ENCODE measurements around the gene ZBTB7C.
A peak's percentile ranks its signal among the peaks of the same experiment; 100 is the strongest.
"Not testable (repeated sequence)": the region's sequence is repeated elsewhere in the genome, so short reads cannot be mapped to it uniquely, and the experiment has no call there.

Gene ZBTB7C

DNA sequence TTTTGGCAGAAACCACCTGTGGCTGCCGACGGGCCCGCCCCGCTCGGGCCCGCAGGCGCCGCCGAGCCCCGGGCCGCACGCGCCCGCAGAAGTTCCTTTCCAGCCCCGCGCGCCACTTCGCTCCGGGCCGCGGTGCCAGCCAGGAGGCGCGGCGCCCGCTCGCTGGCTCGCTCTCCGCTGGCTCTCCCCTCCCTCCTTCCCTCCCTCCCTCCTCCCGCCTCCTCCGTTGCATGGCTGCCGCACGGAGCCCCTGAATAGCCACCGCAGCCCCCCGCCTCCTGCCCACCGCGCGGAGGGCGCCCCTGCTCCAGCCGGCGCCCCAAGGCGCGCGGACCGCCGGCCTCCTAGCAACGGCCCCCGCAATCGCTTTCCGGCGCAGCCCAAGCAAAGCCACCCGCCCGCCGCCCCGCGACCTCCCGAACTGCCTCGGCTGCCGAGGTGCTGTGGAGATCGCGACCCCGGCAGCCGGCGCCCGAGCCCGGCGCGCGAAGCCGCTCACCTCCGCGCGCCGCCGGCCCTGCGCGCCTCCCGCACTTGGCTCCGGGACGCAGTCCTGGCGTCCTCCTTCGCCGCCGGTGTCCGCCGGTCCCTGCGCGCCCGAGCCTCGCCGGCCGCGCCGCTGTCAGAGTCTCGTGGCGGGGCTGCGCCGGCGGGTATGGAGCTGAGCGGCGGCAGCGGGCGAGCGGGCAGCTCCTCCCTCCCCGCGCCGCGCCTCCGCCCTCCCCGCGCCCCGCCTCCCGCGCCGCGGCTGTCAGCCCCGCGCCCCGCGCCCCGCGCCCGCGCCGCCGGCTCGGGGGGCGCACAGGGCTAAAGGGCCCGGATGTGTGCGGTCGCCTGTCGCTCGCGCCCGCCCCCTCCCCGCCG lies at the start of gene ZBTB7C:
ZBTB7C (minus strand) TSS at position 657 of the 864 bp plus-strand sequence.
- DNase-seq (ENCODE audit: low read depth in 2 of 2, low spot score in 1 of 2): no peak

DNA sequence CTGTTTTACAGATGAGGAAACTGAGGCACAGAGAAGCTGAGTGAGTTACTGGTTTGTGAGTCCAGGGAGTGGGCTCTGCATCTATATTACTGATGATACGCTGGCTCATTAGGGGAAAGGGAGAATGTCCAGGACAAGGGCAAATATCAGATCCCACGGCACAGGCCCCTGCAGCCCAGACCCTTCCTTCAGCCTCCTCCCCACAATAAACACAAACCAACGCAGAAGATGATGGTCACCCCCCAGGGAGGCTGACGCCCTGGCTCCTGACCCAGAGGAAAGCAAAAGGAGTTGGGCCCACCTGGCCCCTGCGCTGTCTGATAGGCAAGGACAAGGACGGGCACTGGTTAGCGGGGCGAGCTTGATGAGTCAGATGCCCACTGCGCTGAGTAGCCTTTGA lies 47.7 kb upstream of the ZBTB7C start:
- DNase-seq (ENCODE audit: low read depth in 2 of 2, low spot score in 1 of 2): no peak

DNA sequence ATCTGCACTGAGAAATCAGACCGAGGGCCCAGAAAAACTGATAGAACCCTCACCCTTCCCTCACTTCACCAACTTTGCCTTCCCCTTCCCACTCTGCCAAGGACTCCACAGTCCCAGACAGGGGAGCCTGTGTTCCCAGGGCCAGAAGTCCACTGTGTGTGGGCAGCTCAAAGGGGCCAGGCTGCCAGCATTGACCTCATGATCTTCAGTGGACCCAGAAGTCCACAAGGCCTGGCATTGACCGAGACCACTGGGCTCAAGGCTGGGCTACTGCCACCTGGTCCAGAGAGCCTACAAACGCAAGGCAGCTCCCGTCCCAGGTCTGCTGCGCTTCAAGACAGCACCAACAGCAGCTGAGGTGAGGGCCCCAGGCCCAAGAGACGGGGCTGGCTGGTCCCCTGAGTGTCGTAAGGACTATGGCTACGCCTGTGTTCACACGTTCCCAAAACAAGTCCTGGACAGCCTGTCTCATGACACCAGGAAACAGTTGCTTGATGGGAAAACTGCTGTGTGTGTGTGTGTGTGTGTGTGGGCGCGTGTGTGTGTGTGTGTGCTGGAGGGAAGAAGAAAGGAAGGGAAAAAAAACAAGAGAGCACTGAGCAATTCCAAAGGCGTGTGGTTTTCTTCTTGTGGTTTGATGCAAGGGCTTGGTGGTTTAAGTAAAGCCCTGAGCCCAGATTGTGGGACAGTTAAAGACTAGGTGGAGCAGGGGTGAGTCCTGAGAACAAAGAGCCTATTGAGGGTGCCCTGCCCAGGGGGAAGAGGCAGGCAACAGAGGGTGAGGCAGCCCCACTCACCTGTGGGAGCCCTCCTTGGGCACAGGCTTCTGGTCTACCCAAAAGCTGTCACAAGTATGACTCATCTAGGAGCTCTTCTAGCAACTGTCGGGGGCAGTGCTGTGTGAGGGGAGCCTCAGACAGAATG lies 46.6 kb upstream of the ZBTB7C start:
- peak in 1 of 2 donors; percentile 20 for DNase-seq (ENCODE audit: low read depth in 2 of 2, low spot score in 1 of 2)

DNA sequence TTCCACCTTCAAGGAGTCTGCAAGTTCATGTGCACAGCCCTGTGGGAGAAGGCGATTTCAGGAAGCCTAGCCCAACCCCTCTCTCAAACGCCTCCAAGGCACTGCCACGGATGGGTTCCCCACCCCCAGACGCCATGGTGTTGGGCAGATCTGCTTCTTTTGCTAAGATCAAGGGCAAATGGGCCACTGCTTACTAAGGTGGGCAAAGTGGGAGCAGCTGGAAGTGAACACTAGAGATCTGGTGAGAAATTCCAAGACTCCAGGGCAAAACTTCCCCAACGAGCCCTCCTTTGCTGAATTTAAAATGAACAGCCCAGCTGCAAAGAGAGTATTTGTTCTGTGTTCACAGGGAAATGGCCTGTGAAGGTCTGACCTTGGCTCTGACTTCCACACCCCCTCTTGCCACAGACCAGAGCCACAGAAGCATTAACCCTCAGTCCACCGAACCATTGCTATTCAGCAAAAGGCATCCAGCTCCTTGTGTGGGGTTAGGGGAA lies 45.1 kb upstream of the ZBTB7C start:
- DNase-seq (ENCODE audit: low read depth in 2 of 2, low spot score in 1 of 2): no peak

DNA sequence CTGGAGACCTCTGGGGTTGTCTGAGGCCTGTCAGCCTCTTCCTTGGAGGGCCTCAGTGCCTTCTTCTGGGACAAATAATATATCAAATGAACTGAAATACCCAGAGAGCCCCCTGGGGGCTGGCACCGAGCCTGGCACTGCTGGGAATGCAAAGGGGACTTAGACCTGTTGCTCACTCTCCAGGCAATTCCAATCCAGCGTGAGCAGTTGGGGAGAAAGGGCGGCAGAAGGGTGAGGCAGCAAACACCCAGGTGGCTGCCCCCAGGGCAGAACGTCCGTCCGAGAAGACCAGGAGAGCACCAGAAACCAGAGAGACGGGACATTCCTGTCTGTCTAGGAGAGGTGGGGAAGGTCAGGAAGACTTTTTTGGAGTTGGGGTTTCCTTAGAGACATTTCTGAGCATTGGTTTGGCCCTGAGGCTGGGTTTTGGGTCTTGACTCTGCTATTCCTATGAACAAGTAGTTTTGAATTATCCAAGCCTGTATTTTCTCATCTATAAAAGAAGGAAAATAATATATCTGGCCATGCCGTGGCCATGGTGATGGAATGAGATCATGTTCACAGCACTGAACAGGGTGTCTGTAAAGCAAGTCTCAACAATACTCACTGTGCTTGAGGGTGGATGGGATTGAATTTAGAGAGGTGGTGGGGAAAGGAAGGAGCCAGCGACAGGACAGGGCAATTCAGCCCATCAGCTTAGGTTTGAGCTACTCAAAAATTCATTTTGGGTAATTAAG lies 44.3 kb upstream of the ZBTB7C start:
- no peak for DNase-seq (ENCODE audit: low read depth in 2 of 2, low spot score in 1 of 2)

DNA sequence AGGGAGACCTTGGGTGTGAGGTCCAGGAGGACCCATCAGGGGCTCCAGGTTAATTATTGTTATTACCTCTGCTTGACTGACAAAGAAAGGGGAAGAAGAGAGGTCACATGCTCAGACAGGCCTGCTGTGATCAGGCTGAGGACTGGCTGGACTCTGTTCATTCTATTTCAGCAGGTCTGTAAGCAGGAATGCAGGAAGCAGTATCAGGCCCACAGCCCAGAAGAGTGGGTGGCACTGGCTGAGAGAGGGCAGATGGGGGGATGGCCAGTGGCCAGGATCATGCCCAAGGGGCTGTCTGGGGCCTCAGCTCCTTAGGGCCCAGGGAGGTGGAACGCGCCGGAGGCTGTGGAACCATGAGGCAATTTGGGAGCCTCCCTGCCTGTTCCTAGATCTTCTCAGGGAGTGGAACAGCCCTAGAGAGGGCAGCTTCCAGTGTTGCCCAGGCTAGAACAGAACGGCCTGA lies 43.7 kb upstream of the ZBTB7C start:
- no peak for DNase-seq (ENCODE audit: low read depth in 2 of 2, low spot score in 1 of 2)

DNA sequence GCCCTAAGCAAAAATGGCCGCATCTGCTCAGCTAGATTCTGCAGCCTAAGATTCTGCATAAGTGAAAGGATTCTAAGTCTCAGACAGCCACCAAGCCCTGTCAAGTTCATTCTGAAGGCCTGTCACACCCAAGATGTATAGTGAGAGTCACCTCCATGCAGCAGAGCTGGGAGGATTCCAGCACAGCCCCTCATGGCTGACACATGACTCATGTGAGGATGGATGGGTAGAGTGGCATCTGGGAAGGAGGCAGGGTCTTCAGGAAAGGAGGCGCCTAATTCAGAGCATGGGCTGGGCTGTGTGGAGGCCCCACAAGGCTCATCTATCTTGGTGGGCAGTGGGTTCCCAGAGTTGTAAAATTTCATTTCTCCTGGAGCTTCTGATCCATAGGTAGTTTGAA lies 41.5 kb upstream of the ZBTB7C start:
- DNase-seq (ENCODE audit: low read depth in 2 of 2, low spot score in 1 of 2): no peak

DNA sequence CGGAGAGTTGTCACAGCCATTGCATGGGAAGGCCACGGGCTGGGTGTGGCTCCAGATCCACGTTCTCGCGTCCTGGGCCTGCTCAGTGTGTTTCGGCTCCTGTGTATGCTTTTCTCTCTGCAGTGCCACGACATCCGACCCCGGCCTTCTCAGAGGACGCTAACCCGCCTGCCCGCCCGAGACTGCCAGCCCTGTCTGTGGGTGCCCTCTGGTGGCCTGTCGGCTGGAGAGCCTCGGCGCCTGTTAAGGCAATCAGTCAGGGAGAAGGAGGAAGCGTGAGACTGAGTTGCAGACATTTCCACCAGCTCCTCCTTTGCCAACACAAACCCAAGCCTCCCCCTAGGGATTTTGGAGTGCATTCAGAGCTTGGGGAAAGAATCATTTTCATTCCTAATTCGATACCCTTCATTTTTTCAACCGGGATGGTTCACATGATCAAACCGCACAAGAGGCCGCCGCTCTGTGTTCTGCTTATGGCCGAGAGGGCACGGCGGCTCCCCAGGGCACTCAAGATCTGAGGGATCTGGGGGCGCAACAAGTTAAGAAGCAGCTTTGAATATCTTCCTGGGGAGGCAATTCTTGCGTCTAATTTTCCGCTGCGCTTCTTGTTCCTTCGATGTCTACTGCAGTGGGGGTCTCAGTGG lies 37.5 kb upstream of the ZBTB7C start:
- peak in 1 of 2 donors; percentile 20 for DNase-seq (ENCODE audit: low read depth in 2 of 2, low spot score in 1 of 2)

DNA sequence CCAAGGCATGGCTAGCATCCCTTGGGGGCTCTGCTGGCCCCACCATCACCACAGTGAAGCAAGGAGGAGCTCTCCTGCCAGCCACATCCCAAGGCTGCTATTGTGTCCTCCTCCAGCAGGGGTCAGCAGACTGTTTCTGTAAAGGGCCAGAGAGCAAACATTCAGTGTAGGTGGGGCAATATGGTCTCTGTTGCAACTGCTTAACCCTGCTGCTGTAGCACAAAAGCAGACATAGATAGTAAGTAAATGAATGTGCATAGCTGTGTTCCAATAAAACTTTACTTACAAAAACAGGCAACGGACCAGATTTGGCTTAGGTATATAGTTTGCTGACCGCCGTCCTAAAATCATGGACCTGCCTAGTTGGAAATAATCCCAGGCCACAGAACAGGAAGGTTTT lies 36.4 kb upstream of the ZBTB7C start:
- peak; percentile 28 to 54 for DNase-seq (ENCODE audit: low read depth in 2 of 2, low spot score in 1 of 2)

DNA sequence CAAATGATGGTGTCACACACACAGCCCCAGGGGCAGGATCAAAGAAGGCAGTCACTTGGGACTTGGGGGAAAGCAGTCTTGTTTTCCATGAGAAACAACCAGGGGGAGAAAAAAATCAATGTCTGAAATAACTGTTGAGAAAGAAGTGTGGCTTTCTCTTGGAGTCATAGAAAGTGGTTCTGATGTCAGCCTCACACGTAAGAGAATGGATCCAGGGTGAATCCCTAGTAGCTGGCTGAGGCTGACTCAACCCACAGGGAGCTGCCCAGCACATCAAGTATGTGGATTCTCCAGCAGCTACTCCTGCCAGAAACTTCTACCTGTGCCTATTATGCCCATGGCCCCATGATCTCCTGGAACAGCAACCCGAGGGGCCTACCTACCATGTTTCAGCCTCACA lies 33.6 kb upstream of the ZBTB7C start:
- DNase-seq (ENCODE audit: low read depth in 2 of 2, low spot score in 1 of 2): no peak

DNA sequence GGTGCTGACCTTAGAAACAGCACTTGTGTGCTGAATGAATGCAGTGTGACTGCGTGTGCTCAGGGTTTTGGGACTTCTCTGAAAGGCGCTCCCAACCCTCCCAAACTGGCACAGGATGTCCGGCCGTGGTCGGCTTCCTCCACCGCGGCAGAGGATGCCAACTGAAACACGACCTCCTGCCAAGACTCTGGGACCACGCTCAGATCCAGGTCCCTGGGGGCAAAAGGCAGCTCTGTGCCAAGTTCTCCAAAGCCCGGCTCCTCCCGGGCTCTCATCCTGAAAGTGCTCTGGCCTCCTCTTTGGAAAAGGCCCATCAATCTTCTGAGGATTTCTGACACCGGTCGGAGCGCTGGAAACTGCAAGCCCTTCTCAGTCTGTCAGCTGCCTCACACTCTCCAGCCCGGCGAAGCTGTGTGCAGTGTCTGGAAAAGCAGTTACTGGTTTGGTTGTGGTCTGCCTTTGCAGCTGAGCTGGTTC lies 32.3 kb upstream of the ZBTB7C start:
- no peak for DNase-seq (ENCODE audit: low read depth in 2 of 2, low spot score in 1 of 2)

DNA sequence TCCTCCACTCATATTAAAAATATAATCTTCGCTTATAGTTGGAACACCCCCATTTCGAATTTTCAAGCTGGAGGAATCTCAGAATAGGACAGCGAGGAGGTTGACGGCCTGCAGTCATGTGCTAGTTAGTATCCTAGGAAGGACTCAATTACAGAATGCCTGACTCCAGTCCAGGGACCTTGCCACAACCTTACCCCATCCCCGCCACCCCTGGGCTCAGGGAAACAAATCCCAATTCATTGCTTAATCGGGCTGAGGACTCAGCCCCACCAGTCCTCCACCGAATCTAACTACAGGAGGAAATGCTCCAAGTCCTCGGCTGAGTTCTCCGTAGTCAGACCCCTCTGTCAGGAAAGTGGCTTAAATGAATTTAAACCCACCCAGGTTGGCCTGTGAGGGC lies 31.7 kb upstream of the ZBTB7C start:
- DNase-seq (ENCODE audit: low read depth in 2 of 2, low spot score in 1 of 2): no peak

DNA sequence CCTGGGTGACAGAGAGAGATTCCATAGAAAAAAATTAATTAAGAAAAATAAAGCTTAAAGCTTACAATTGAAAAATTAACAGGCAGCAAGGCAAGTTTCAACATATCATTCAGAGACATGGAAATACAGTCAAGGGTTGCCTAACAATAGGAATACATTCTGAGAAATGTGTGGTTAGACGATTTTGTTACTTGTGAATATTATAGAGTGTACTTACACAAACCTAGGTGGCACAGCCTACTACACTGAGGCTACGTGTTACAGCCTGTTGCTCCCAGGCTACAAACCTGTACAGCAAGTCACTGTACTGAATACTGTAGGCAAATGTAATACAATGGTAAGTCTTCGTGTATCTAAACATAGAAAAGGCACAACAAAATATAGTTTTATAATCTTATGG lies 27.7 kb upstream of the ZBTB7C start:
- no peak for DNase-seq (ENCODE audit: low read depth in 2 of 2, low spot score in 1 of 2)

DNA sequence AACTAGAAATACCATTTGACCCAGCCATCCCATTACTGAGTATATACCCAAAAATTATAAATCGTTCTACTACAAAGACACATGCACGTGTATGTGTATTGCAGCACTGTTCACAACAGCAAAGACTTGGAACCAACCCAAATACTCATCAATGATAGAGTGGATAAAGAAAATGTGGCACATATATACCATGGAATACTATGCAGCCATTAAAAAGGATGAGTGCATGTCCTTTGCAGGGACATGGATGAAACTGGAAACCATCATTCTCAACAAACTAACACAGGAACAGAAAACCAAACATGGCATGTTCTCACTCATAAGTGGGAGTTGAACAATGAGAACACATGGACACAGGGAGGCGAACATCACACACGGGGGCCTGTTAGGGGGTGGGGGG lies 25.2 kb upstream of the ZBTB7C start:
- DNase-seq (ENCODE audit: low read depth in 2 of 2, low spot score in 1 of 2): not testable (repeated sequence)

DNA sequence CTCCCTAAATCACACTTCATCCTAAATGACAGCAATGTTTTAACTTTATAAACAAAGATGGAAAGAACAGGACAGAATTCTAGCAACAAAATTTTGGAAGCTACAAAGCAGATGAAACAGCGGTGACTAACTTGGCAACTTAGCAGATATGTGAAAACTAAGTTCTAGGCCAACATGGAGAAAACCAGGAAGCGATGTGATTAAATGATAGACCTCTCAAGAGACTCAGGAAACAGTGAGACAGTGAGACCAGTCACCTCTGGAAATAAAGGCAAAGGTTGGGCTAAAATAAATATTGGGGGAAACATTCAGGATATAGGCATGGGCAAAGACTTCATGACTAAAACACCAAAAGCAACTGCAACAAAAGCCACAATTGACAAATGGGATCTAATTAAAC lies 24.4 kb upstream of the ZBTB7C start:
- DNase-seq (ENCODE audit: low read depth in 2 of 2, low spot score in 1 of 2): no peak

DNA sequence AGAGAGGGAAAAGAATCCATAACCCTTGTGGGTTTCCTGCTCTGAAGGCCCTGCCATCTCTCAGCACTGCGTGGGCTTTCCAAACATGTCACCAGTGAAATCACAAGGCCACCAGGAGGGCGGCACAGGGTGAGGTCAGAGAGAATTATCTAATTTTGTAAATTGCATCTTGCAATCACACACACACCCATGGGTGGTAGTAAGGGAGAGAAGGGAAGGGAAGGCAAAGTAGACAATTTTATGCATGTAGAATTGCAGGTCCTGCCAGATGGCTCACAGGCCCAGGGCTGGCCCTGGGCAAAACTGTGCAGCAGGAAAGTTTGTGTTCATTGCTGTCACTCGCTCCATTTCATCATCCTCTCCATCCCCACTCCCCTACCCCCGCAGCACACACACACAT lies 21.0 kb upstream of the ZBTB7C start:
- DNase-seq (ENCODE audit: low read depth in 2 of 2, low spot score in 1 of 2): no peak

DNA sequence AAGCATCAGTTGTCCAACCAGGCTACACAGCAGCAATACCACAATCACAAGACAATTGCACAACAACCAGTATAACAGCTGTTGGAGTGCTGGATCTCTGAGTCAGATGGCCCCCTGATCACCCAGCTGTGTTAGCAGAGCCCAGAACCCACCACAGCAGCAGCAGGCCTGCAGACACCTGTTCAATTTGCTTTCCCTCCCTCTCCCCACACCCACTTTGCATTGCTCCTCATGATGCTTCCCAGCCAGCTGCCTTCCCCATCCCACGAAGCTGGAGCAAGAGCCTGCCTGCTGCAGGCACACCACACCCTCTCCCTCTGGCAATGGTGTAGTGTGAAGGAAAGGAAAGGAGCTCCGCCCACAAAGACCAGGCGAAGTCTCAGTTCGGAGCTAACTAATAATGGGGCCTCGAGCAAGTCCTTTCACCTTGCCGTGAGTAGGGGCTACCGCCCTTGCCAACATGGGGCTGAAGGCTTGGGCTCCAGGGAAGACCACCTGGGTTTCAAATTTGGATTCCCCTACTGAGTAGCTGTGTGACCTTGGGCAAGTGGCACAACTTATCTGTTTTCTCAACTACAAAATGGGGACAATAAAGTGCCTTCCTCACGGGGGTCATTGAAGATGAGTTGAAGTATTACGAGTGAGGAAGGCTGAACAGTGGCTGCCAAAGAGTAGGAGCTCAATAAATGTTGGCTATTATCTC lies 19.4 kb upstream of the ZBTB7C start:
- no peak for DNase-seq (ENCODE audit: low read depth in 2 of 2, low spot score in 1 of 2)

DNA sequence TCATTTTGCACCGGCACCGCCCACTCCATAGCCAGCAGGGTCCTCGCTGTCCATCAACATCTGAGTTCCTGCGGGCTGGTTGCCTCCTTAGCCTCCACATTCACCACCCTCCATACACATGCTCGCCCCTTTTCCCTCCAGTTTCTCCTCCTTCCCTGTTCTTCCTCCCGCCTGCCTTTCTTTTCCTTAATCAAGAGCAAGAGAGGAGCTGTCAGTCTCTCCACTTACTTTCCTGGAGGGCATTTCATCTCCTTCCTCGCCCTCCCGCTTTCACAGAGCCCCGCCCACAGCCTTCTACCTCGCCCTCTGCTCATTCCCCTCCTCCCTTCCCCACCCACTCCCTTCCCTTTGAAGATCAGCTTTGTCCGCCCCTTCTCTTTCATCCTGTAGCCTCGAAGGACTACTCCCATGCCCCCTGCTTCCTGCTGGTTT lies 13.8 kb upstream of the ZBTB7C start:
- DNase-seq (ENCODE audit: low read depth in 2 of 2, low spot score in 1 of 2): no peak

DNA sequence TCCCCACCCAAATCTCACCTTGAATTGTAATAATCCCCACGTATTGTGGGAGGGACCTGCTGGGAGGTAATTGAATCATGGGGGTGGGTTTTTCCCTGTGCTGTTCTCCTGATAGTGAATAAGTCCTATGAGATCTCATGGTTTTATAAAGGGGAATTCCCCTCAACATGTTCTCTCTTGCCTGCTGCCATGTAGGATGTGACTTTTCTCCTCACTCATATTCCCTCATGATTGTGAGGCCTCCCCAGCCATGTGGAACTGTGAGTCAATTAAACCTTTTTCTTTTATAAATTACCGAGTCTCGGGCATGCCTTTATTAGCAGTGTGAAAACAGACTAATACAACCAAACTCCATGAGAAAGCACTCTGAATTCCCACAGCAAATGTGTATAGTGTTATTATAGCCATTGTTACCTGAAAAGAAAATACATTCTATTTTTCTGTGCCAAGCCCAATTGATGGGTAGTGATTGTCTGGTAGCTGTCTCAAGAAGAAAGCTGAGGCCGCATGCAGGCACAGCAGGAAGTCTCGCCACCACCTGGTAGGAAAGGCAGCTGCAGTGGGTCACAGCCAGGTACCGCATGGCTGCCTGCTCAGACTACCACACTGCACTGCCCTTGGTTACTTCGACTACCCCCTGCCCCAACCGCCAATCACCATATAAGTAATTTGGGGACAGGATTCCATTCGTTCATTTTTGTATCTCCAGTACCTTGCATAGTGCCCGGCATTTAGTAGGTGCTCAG lies 10.3 kb upstream of the ZBTB7C start:
- no peak for DNase-seq (ENCODE audit: low read depth in 2 of 2, low spot score in 1 of 2)

Data from stimulated activated CD8-positive, alpha-beta memory T cell treated with anti-CD3 and anti-CD28 coated beads, Interleukin-4, amount 100 ng/mL, for 4 hours (primary cell).